ENCODE measurements around the gene RANBP17.
"Not testable (repeated sequence)": the region's sequence is repeated elsewhere in the genome, so short reads cannot be mapped to it uniquely, and the experiment has no call there.

Gene RANBP17

DNA sequence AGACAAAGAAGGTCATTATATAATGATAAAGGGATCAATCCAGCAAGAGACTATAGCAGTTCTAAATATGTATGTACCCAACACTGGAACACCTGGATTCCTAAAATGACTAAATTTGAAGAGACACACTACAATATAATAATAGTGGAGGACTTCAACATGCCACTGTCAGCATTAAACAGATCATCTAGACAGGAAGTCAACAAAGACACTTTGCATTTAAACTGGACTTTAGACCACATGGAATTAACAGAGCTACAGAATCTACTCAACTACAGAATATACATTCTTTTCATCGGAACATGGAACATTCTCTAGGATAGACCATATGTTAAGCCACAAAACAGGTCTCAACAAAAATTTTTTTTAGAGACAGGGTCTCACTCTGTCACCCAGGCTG lies 388.9 kb downstream of the RANBP17 start:
- no peak for DNase-seq (ENCODE audit: low spot score)

DNA sequence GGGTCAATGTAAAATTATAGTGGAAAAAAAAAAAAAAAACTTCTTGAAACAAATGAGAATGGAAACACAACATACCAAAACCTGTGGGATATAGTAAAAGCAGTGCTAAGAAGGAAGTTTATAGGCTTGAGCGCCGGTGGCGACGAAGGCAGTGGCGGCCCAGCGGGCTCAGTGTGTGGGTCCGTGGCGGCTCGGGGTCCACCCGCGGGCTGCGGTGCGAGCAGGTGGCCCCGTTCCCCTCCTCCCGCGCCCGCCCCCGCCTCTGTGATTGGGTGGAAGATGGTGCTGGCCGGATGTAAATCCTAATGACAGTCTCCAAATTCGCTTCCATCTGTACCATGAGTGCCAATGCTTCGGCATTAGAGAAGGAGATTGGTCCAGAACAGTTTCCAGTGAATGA lies 389.7 kb downstream of the RANBP17 start:
- no peak for DNase-seq (ENCODE audit: low spot score)

DNA sequence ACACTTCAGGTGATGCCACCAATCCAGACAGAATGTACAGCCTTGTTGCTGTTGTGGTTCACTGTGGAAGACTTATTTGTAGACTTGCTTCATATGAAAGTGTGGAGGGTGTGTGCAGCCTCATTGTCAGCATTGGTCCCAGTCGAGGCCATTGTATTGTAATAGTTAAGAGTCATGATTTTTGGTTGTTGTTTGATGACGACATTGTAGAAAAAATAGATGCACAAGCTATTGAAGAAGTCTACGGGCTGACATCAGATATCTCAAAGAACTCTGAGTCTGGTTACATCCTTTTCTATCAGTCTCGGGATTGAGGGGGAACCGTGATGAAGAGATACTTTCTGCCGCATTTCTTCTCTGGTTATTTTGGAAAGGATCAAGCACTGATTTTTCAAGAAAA lies 390.9 kb downstream of the RANBP17 start:
- DNase-seq (ENCODE audit: low spot score): no peak

DNA sequence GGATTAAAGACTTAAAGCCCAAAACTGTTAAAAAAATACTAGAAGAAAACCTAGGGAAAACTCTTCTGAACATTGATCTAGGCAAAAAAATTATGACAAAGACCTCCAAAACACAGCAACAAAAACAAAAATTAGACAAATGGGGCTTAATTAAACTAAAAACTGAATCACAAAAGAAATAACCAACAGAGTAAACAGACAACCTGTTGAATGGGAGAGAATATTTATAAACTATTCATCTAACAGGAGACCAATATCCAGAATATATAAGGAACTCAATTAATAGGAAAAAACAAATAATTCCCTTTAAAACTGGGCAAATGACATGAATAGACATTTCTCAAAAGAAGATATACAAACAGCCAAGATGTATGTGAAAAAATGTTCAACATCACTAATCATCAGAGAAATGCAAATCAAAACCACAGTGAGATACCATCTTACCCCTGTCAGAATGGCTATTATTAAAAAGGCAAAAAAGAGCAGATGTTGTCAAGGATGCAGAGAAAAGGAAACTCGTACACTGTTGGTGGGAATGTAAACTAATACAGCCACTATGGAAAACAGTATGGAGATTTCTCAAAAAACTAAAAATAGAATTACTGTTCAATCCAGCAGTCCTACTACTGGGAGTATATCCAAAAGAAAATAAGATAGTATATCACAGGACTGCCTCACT lies 397.1 kb downstream of the RANBP17 start:
- DNase-seq (ENCODE audit: low spot score): no peak

DNA sequence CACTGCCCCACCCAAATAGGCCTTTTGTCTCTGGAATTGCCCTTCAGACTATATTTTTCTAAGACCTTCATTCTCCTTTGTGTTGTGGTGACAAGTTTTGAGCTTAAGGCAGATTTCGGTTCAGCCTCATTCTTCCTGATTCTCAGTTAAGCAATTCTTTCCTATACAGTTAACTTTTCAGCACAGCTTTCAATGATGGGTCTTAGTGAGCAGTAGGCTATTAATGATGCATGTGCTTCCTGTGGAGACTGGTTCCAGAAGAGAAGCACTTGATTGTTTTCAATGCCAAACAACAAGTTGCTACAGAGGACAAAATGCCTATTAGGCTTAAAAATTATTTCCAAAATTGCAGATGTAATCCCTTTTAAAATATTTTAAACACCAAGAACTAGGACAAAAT lies 399.5 kb downstream of the RANBP17 start:
- DNase-seq (ENCODE audit: low spot score): no peak

DNA sequence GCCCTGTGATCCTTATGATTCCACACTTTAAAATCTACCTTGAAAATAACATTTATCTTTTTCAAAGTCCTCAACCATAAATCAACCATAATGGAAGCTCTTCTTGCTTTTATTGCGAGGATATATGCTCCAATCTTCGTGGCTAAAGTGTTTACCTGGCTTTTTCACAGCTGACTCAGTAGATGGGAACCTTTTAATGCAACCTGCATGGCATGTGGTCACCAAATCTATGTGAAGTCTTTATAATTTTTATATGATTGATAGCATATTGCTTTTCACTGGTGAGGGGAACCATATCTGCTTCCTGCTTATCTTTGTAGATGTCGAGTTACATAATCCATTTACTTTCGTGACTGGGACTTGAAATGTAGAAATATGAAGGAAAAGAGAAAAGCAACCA lies 400.1 kb downstream of the RANBP17 start:
- DNase-seq (ENCODE audit: low spot score): no peak

DNA sequence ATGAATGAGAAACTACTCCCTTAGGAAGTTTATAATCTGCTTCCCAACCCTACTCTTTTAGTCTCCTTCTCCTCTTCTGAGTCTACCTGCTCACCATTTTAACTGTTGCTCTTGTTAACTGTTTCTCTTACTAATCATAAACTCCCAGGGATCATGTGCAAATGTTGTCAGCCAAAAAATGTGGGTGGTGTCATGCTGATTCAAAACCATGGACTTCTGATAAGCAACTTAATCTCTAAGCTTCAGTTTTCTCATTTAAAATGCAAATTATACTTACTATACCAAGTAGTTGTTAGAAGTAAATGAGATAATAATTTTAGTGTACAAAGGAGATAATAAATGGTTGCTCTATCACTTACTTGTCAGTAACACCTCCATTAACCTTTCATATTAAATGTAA lies 401.4 kb downstream of the RANBP17 start:
- no peak for DNase-seq (ENCODE audit: low spot score)

DNA sequence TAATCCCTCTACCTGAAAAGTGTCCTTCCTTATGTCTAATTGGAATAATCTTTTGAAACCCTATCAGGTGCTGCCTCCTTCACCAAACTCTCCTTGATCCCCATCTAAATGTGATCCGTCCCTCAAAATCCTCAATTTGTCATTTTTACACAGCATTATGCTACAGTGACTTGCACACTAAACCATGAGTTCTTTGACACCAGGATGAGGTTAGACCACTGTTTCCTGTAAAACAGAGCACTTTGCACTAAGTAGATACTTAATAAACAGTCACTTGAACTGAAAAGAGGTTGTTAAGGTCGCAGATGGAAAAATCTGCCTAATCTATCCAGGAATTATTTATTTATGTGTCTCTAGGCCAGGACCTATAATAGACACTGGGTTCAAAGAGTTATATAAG lies 403.0 kb downstream of the RANBP17 start:
- DNase-seq (ENCODE audit: low spot score): no peak

DNA sequence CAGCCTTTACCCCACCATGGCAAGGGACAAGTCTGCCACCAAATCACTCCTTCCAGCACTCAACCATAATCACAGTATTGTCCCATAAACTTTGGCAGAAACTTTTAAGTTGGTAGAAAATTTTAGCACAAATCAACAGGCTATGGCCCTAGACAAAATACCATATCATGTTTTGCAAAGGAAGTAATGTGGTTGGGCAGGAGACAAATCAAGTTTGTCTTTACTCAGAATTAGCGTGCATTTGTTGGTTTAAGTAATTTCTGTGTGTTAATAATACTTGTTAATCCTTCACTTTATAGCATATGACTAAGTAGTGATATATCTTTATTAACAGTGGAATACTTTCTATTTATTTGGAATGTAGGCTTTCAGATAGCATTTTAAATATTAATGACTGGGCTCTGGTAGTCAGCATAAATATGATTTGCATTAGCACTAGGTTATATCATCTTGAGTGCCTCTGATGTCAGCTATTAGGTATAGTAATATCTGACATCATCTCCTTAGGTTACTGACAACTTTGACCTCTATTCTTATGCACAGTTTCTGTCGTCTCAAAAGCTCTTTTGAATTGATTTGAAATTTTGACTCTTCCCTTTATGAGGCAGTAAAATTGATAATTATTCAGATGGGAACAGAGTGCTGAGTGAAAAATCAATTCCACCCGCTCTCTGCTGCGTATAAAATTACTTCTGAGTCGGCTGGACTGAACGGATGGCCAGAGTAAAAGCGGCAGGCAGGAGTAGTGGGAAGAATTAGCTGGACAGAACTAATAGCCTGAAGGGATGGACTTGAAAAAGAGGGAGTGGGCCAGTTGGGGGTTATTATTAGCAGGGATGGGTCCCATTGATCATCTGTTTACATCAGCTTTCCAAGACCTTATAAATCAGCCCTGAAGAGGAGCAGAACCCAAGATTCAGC lies 407.1 kb downstream of the RANBP17 start:
- DNase-seq (ENCODE audit: low spot score): no peak

DNA sequence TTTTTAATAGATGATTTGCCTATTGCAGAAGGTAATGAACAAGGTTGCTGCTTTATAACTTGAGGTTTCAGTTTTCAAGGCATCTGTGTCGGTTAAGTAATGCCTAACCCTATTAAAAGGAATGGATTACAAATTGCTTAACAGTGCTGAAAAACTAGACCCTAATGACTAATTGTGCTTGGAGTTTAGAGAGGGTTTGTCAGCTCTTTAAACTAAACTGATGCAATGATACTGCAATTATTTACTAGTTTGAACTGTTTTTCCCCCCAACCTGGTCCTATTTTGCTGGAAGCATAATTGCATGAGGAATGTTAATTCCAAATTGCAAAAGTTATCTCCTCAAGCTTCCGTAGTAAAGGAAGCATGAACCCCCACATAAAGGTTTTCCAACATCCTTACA lies 407.9 kb downstream of the RANBP17 start:
- DNase-seq (ENCODE audit: low spot score): no peak

DNA sequence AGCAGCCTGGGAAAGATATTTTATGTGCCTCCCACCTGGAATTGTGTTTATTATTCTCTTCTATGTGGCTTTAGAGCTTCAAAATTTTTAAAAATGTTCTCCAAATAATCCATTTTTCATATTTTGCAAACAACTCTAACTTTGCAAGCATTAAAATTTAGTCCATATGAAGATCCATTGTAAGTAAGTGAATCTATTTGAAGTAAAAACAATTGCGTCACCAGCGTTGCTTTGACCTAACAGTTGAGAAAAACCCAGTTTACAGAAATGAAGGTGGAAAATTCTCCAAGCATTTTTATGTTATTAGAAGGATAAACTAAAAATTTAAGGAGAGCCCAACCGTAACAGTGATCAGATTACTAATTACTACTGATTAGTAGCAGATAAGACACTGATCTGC lies 408.3 kb downstream of the RANBP17 start:
- no peak for DNase-seq (ENCODE audit: low spot score)

DNA sequence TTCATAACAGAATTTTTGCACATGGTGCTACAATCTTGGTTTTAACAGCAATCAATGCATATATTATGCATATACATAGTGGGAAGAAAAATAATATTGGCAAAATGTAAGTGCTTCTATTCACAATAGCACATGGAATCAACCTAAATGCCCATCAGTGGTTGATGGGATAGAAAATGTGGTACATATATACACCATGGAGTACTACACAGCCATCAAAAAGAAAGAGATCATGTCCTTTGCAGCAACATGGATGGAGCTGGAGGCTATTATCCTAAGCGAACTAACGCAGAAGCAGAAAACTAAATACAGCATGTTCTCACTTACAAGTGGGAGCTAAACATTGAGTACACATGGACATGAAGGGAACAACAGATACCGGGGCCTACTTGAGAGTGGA lies 410.0 kb downstream of the RANBP17 start:
- DNase-seq (ENCODE audit: low spot score): no peak

DNA sequence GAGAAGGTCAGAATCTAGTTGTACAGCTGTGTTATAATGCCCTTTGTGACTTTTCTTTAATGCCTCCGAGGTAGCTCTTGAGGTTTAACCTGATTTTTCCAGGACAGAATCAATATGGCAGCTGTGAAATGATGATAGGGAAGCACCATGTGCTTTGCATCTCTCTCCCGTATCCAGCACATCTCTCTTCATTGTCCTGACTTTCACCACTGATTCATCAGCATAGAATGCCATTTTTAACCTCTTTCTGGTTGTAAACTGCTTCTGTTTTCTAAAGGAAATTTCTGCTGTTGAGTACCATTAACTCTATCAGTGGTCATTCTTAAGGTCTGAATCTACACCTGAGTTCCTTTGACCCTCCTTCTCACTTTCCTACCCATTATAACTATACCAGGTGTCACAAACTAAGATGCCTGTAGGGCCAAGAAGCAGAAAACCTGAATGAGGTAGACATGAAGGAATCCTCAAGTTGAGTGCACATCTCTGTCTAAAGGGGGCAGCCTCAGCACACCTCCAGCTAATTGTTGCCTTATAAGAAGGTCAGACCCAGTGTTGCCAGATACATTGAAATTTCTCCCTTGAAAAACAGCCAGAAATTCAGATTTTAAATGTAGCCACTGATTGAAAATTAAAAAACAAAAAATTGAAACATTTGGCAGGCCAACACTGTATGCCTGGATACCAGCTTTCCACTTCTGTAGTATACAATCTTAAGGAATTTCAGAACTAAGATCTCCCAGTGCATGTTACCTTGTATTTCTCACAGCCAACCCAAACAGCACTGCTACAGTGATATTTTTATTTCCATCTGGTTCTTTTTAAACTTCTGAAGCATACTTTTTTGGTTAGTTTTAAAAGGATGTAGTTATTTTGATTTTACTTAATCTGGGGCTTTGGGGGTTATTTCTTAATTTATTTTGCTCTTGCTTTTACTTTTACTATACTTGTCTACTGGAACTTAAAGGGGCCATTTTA lies 411.5 kb downstream of the RANBP17 start:
- peak; percentile 59 for DNase-seq (ENCODE audit: low spot score)

DNA sequence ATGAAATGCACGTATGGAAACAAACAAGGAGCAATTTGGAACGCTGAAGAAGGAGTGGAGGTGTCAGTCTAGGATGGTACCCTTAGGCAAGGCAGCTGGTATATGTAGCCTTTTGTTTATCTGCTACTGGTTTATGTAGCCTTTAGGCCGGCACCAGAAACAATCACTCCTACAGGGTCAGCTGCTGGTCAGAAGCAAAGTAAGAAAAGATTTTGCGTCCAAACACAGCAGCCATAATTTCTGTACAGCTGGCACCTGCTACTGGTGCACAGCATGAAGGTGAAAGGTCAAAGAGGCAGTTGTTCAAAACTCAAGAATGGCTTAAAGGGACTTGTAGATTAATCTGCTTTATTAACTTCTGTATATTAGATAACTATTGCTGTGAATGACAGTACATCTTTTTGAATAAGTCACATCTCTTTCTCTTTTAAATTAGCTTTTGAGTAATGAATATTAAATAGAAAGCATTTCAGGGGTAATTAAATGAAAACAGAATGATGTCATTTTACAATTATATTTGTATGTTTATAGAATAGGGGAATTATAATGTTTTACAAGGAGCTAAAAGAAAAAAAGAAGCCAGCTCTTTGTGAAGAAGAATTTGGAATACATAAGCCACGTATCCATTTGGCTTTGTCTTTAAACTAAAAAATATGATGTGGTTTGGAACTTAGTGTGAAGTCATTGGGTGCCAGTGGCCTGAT lies 414.2 kb downstream of the RANBP17 start:
- DNase-seq (ENCODE audit: low spot score): no peak

DNA sequence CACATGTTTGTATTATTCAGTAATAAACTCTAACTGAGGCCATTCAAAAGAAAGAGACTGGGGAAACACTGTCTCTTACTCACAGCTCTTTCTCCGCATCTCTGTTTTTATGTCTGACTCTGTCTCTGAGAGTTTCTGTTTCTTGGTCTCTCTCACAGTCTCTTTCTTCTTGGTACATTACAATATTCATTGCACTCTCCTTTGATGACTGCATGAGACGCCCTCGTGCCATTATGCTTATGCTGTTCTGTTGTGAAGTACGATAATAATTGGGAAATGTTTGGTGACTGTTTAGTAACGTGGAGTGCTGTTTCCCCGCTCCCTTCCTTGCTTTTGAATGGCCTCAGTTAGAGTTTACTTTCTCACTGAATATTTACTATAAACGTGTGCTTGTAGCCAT lies 421.9 kb downstream of the RANBP17 start:
- no peak for DNase-seq (ENCODE audit: low spot score)

DNA sequence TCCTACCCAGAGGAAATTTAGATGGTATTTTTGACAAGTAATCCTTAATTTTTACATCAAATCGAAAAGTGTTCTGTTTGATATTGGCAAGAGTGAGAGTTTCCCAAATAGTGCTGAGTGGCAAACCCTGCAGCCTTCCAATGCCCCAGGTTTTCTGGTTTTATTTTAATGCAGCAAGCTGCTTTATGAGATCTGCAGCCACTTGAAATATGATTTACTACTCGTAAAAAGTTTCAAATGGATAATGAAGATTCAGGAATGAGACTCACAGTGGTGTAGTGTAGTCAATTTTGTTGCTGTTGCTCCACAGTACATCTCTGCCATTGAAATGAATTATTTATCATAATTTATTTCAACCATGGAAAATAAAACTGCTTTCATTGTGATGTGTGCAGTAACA lies 423.6 kb downstream of the RANBP17 start:
- DNase-seq (ENCODE audit: low spot score): no peak

DNA sequence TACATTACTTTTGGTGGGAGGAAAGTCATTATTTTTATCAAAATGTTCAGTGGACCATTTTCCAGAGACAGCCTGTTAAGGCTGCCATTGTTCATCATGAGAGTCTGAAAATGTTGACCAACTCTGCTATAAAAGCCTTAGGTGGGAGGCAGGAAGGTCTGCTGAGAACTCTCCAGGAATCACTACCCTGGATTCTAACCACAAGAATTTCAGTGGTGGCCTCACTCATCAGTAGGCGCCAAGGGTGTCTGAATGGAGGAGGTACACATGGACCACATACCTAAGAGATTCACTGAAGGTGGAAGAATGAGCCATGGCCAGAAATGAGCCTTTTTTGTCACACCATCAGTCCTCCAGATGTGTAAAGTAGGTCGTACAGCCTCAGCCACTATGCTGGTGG lies 426.2 kb downstream of the RANBP17 start:
- DNase-seq (ENCODE audit: low spot score): no peak

DNA sequence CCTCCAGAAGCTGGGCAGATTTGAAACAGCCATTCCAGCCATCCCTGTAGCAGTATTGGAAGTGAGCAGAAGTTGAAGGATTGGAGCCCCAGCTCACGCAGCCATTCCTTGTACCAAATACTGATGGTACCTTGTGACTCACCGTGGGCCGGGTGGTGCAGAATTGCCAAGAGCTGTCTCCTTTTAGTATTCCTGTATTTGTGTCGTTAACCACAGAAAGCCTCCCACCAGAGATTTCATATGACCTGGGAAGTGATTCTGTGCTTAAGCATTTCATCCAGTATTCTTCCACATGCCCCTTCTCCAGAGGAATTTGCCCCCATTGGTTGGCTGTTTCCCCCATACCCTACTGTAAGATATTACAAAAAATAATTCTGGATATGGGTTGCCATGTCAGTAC lies 429.6 kb downstream of the RANBP17 start:
- DNase-seq (ENCODE audit: low spot score): no peak

DNA sequence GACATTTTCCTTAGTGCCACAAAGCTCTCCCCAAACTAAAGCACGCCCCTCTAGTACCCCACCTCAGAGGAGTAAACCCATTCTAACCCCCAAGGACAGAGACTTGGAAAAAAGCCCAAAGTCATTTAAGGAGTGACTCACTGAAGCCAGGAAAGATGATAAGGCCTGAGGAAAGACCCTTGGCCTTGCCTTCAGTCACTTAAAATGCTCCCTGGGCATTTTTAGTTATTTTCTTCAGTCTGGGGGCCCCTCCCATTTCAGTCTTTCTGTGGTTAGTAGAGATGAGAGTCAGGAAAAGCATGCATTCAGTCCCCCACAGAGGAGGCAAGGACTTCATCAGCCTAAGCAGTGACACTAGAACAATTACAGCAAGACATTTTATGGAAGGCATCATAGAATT lies 433.5 kb downstream of the RANBP17 start:
- no peak for DNase-seq (ENCODE audit: low spot score)

DNA sequence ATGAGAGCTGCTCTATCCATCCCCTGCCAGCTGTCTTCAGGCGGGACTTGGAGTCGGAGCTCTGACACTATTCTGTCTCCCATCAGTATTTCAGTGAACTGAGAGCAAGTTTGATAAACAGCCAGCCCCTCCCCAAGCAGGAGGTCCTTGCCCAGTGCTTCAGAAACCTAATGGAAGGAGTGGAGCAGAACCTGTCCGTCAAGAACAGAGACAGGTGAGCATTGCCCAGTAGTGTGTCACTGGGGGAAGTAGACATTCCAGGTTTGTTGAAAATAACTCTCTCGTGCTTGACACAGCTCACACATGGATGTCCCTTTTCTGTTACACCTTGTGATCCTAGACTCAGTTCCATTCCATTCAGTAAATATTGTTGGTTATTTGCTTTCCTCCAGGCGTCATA lies 434.0 kb downstream of the RANBP17 start:
- no peak for DNase-seq (ENCODE audit: low spot score)

DNA sequence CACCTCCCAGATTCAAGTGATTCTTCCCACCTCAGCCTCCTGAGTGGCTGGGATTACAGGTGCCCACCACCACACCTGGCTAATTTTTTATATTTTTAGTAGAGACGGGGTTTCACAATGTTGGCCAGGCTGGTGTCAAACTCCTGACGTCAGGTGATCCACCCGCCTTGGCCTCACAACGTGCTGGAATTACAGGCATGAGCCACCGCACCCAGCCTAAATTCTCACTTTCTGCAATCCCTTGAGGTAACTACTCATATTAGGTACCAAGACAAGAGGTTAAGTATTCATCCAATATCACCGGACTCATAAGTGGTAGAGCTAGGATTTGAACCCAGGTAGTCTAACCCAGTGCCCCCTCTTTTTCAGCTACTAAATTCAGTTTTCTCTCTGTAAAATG lies 436.1 kb downstream of the RANBP17 start:
- DNase-seq (ENCODE audit: low spot score): not testable (repeated sequence)

DNA sequence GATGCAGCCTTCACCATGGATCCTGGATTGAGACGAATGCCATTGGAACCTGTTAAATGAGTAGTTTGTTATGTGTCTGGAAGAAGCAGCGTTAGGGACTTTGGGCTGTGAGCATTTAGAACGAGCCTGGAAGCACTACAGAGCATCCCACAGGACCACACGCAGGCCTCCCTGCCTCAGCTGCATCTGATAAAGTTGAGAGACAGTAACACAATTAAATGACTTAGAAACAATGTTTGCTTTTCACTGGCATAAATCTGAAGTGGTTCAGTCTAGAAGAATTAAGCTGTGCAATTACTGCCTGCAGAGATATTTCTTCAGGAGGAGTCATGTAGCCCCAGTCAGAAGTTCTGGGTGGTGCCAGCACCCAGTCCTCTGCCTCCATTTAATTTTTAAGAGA lies 437.4 kb downstream of the RANBP17 start:
- DNase-seq (ENCODE audit: low spot score): no peak
